ENCODE data around the gene DDX25. TPM values are rescaled to one million over a fixed set of nuclear protein-coding genes. Genes with fewer than 3 reads are reported as not detected.

DDX25 gene
- total and polyA plus RNA-seq, 10 donors = 0.11 to 1.8 (median 0.34) TPM; not detected in 2

DNA sequence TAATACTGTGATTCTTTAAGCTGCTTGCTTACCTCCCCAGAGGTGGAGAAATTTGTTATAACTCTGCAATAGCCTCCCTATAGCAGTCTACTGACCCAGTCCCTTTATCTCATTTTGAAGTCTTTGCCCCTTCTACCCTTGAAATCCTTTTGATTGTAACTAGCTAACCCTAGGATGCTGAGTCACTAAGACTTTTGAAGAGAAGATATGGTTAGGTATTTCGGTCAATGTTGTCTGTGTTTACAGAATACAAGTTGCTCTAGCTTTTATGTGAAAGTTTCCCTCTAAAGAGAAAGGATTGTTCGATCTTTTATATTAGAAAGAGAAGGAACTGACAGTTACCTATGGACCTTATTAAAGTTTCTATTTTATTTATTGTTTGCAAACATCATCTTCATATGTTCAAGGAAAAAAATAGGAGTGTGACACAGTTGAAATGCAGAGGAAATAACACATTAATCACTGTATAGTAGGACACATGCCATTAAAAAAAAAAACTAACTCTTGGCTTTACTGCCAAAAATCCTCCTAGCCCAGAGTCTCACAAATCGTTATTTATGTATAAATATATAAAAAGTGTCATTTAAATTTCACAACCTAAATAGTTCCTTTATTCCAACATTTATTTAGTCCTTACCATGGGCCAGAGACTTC, 13.7 kb upstream of the DDX25 start:
- intact Hi-C loops (cut with DNase I; ENCODE audit: low total_unique reads) = no loop called here
- Histone ChIP-seq H3K27ac (no peak overlapping the region), H3K9me3 (no peaks in the 10 kb centered on the region), H3K27me3 (replicated peaks in 1 of 7) (no peaks in the 10 kb centered on the region), H3K4me1 (peaks cover 0 to 39% (median 25%) of the 10 kb centered on the region in 6 donors), H3K36me3 (peaks cover 0 to 42% (median 22%) of the 10 kb centered on the region in 6 donors), H3K4me3 (no peak overlapping the region)
- no peak for DNase-seq
- TF ChIP-seq, protein P1, sequence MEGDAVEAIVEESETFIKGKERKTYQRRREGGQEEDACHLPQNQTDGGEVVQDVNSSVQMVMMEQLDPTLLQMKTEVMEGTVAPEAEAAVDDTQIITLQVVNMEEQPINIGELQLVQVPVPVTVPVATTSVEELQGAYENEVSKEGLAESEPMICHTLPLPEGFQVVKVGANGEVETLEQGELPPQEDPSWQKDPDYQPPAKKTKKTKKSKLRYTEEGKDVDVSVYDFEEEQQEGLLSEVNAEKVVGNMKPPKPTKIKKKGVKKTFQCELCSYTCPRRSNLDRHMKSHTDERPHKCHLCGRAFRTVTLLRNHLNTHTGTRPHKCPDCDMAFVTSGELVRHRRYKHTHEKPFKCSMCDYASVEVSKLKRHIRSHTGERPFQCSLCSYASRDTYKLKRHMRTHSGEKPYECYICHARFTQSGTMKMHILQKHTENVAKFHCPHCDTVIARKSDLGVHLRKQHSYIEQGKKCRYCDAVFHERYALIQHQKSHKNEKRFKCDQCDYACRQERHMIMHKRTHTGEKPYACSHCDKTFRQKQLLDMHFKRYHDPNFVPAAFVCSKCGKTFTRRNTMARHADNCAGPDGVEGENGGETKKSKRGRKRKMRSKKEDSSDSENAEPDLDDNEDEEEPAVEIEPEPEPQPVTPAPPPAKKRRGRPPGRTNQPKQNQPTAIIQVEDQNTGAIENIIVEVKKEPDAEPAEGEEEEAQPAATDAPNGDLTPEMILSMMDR (IDR thresholded peaks at IDR 0.05 in 8 of 11, conservative IDR thresholded peaks at IDR 0.05 in 3 of 11) = no peak
- TF ChIP-seq POLR2AphosphoS5 (IDR thresholded peaks at IDR 0.05) (no peak), POLR2A (IDR thresholded peaks at IDR 0.05) (no peak)
- 75 to 84% (median 77%) methylated on average over 3 of the region's 3 CpGs for WGBS, 5 donors

DNA sequence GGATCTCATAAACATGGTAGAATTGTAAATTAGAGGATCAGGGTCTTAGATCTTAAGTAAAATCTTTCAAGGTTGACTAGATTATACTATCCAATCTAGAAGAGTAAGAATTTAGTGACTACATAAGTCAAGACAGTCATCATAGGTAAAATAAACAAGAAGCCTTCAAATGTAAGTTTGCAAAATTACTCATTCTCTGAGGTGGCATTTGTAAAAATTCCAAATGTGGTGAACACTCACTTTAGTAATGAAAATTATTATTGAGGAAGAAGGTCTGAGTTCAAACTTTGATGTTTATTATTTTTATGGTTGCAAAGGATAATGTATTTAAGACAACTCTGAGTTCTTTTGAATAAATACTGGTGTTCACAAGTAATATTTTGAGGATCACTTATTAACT, 12.2 kb upstream of the DDX25 start:
- Histone ChIP-seq H3K4me3 (no peak overlapping the region), H3K36me3 (peaks cover 0 to 49% (median 26%) of the 10 kb centered on the region in 6 donors), H3K9me3 (no peaks in the 10 kb centered on the region), H3K27ac (no peak overlapping the region), H3K27me3 (replicated peaks in 1 of 7) (no peaks in the 10 kb centered on the region), H3K4me1 (peaks cover 0 to 32% (median 25%) of the 10 kb centered on the region in 6 donors)
- intact Hi-C loops (cut with DNase I; ENCODE audit: low total_unique reads) = no loop called here
- no peak for DNase-seq
- TF ChIP-seq POLR2A (IDR thresholded peaks at IDR 0.05) = no peak
- TF ChIP-seq POLR2AphosphoS5 (IDR thresholded peaks at IDR 0.05) = no peak
- TF ChIP-seq, protein P1 (IDR thresholded peaks at IDR 0.05 in 8 of 11, conservative IDR thresholded peaks at IDR 0.05 in 3 of 11) = no peak

GRCh38 chr11:125892994-125893393, 11.3 kb upstream of the DDX25 start:
- Histone ChIP-seq H3K27ac (no peak overlapping the region), H3K27me3 (replicated peaks in 1 of 7) (no peaks in the 10 kb centered on the region), H3K36me3 (peaks cover 0 to 52% (median 26%) of the 10 kb centered on the region in 6 donors), H3K4me3 (no peak overlapping the region), H3K4me1 (peaks cover 0 to 32% (median 24%) of the 10 kb centered on the region in 6 donors), H3K9me3 (no peaks in the 10 kb centered on the region)
- intact Hi-C loops (cut with DNase I; ENCODE audit: low total_unique reads) = no loop called here
- no peak for TF ChIP-seq POLR2A (IDR thresholded peaks at IDR 0.05)
- TF ChIP-seq, protein P1 (IDR thresholded peaks at IDR 0.05 in 8 of 11, conservative IDR thresholded peaks at IDR 0.05 in 3 of 11) = no peak
- no peak for TF ChIP-seq POLR2AphosphoS5 (IDR thresholded peaks at IDR 0.05)
- no peak for DNase-seq

DNA sequence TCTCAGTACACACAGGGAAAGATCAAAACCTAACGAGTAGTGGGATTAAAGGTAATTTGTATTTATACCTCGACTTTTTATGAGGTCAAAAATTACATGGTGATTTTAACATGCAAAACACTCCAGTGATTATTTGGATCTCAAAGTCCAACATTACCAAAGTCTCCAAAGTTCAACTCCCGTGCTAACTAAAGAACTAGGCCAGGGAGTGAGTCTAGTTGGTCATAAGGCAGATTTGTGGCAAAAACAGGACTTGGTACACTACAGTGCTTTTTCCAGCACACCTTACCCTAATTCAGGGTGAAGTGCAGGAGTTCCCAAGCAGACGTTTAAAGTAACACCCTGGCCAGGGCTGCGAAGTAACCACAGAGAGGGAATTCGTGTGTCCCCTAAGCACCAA, 2.4 kb upstream of the DDX25 start:
- H3K36me3 ChIP-seq = peaks cover 0 to 31% (median 14%) of the 10 kb centered on the region in 6 donors
- no peak overlapping the region for H3K27ac ChIP-seq
- peaks cover 5 to 49% (median 30%) of the 10 kb centered on the region in 6 donors for H3K4me1 ChIP-seq
- 78 to 89% (median 86%) methylated on average over 6 of the region's 6 CpGs for WGBS, 5 donors
- no peaks in the 10 kb centered on the region for H3K9me3 ChIP-seq
- no peak for TF ChIP-seq POLR2A (IDR thresholded peaks at IDR 0.05)
- TF ChIP-seq, protein P1 (IDR thresholded peaks at IDR 0.05 in 8 of 11, conservative IDR thresholded peaks at IDR 0.05 in 3 of 11) = no peak
- TF ChIP-seq POLR2AphosphoS5 (IDR thresholded peaks at IDR 0.05) = no peak
- peaks cover 0 to 37% (median 19%) of the 10 kb centered on the region in 7 donors for H3K27me3 ChIP-seq (replicated peaks in 1 of 7)
- intact Hi-C loops (cut with DNase I; ENCODE audit: low total_unique reads) = no loop called here
- peak overlapping the region in 5 of 8 donors; percentile 55 to 77 (median 65) for H3K4me3 ChIP-seq
- DNase-seq = no peak
